HCT116 (cell line): ENCODE results near the gene CDH4. TPM values are rescaled to one million over a fixed set of nuclear protein-coding genes. Genes with fewer than 3 reads are reported as not detected.

Experiments
- ATAC-seq: fragments of 200-7000 bp; cut with Tn5 transposase; 2 replicates; pipeline ENCODE4 v1.9.1; 2020; ENCODE audit warnings: mild to moderate bottlenecking, moderate library complexity
- BruUV-seq: library from RNA; stranded (reverse); fragments of 400-500 nt; replicated peaks from 2 replicates; lab custom pipeline; 2021; lab: Mats Ljungman, UMichigan
- CTCF ChIA-PET: fragments of 300-600 bp; sonication (Branson Sonifier 250); formaldehyde crosslinking; loops from one replicate; lab custom pipeline; 2021; ENCODE audit warnings: antibody characterized with exemption; lab: Charles Lee
- POLR2A ChIA-PET: fragments of 300-600, 350-600 bp; sonication (Branson Sonifier 250); formaldehyde crosslinking; loops from one replicate; lab custom pipeline; 2021; ENCODE audit warnings: antibody characterized with exemption; lab: Charles Lee
- RAD21 ChIA-PET, 2 experiments: fragments of 300-600 bp; sonication (Branson Sonifier 250); formaldehyde crosslinking; loops; one replicate each; lab custom pipeline; 2023; ENCODE audit warnings: low total read pairs in 2 of 2; ENCODE audit not compliant: uncharacterized antibody in 2 of 2, unreplicated experiment in 2 of 2, low non-redundant PET in 1 of 2; lab: Charles Lee
- DNase-seq: peaks from one replicate; pipeline ENCODE4 v3.0.0-alpha.2; 2010; ENCODE audit warnings: low read depth, low spot score
- H2AFZ ChIP-seq: fragments of 200-600 bp; shearing (Covaris generic), sonication (generic); 2 replicates; pipeline ENCODE4 v1.6.1; 2017; ENCODE audit warnings: low read depth, mixed run types, mixed read lengths, antibody characterized with exemption, low read length; ENCODE audit not compliant: poor library complexity, severe bottlenecking
- H3K27ac ChIP-seq: 2 replicates; pipeline ENCODE4 v1.5.1; 2012; ENCODE audit warnings: low read depth, low read length
- H3K27me3 ChIP-seq: fragments of 200-600 bp; sonication (generic); 2 replicates; pipeline ENCODE4 v1.6.1; 2016; ENCODE audit warnings: mixed run types, low read length, mixed read lengths; ENCODE audit not compliant: insufficient read depth
- H3K36me3 ChIP-seq, 2 experiments: fragments of 200-500 bp in 1 of 2; fragments of 200-600 bp in 1 of 2; sonication (Bioruptor generic) in 1 of 2; sonication (generic) in 1 of 2; 2 replicates each; pipeline versions ENCODE4 v1.5.1 to v1.6.1; 2014 to 2016; ENCODE audit warnings: low read length in 2 of 2, inconsistent platforms in 1 of 2, mixed read lengths in 1 of 2, mixed run types in 1 of 2; ENCODE audit not compliant: insufficient read depth in 2 of 2, control insufficient read depth in 1 of 2
- H3K4me1 ChIP-seq, 2 experiments: fragments of 200-600 bp in 1 of 2; sonication (generic) in 1 of 2; 2 replicates each; pipeline versions ENCODE4 v1.5.1 to v1.6.1; 2012 to 2017; ENCODE audit warnings: low read length in 2 of 2, inconsistent platforms in 1 of 2, mild to moderate bottlenecking in 1 of 2, mixed read lengths in 1 of 2, mixed run types in 1 of 2, moderate library complexity in 1 of 2; ENCODE audit not compliant: insufficient read depth in 2 of 2, control insufficient read depth in 1 of 2
- H3K4me2 ChIP-seq: fragments of 200-600 bp; sonication (generic); 2 replicates; pipeline ENCODE4 v1.6.1; 2017; ENCODE audit warnings: mixed run types, low read length, mixed read lengths
- H3K4me3 ChIP-seq, 2 experiments: fragments of 200-600 bp in 1 of 2; sonication (generic) in 1 of 2; replicated peaks in 1 of 2; 2 replicates each; pipeline ENCODE4 v1.5.1; 2011 to 2016; ENCODE audit warnings: low read length in 2 of 2, control low read depth in 1 of 2, low read depth in 1 of 2, mild to moderate bottlenecking in 1 of 2, mixed read lengths in 1 of 2, mixed run types in 1 of 2
- H3K79me2 ChIP-seq: fragments of 200-600 bp; sonication (generic); 2 replicates; pipeline ENCODE4 v1.6.1; 2017; ENCODE audit warnings: mild to moderate bottlenecking, mixed run types, low read length, moderate library complexity, mixed read lengths; ENCODE audit not compliant: insufficient read depth
- H3K9ac ChIP-seq: fragments of 200-600 bp; sonication (generic); 2 replicates; pipeline ENCODE4 v1.6.1; 2016; ENCODE audit warnings: low read length, mixed read lengths
- H3K9me2 ChIP-seq: fragments of 200-600 bp; sonication (generic), shearing (Covaris generic); 2 replicates; pipeline ENCODE4 v1.6.1; 2017; ENCODE audit warnings: mixed run types, mild to moderate bottlenecking, moderate library complexity; ENCODE audit not compliant: insufficient read depth
- H3K9me3 ChIP-seq, 2 experiments: fragments of 200-500 bp in 1 of 2; fragments of 200-600 bp in 1 of 2; sonication (Bioruptor generic) in 1 of 2; sonication (generic) in 1 of 2; 2 replicates each; pipeline ENCODE4 v1.6.1; 2014 to 2017; ENCODE audit warnings: low read length in 2 of 2, mixed read lengths in 2 of 2, inconsistent platforms in 1 of 2, low read depth in 1 of 2, mild to moderate bottlenecking in 1 of 2, mixed run types in 1 of 2, moderate library complexity in 1 of 2; ENCODE audit not compliant: control insufficient read depth in 1 of 2, insufficient read depth in 1 of 2
- H4K20me1 ChIP-seq: fragments of 200-600 bp; sonication (generic), shearing (Covaris generic); 2 replicates; pipeline ENCODE4 v1.6.1; 2017; ENCODE audit warnings: mixed run types, mild to moderate bottlenecking, moderate library complexity; ENCODE audit not compliant: insufficient read depth
- CBX3 ChIP-seq: IDR thresholded peaks from 2 replicates; pipeline ENCODE4 v1.6.1; 2012; ENCODE audit warnings: low read depth
- CEBPB ChIP-seq: IDR thresholded peaks from 2 replicates; pipeline ENCODE4 v1.6.1; 2012; ENCODE audit warnings: low read depth
- EGR1 ChIP-seq: IDR thresholded peaks from 2 replicates; pipeline ENCODE4 v1.6.1; 2012; ENCODE audit warnings: low read depth
- ELF1 ChIP-seq: IDR thresholded peaks from 2 replicates; pipeline ENCODE4 v1.6.1; 2012; ENCODE audit warnings: low read depth, borderline replicate concordance
- EZH2phosphoT487 ChIP-seq: fragments of 200-600 bp; IDR thresholded peaks from 2 replicates; pipeline ENCODE4 v1.6.1; 2018; ENCODE audit warnings: antibody characterized with exemption, borderline replicate concordance
- JUND ChIP-seq: IDR thresholded peaks from 2 replicates; pipeline ENCODE4 v1.6.1; 2012
- POLR2AphosphoS5 ChIP-seq: IDR thresholded peaks from 2 replicates; pipeline ENCODE4 v1.6.1; 2011; ENCODE audit warnings: mild to moderate bottlenecking, low read depth, low read length, moderate library complexity
- RAD21 ChIP-seq: IDR thresholded peaks from 2 replicates; pipeline ENCODE4 v1.6.1; 2012; ENCODE audit warnings: low read depth, mild to moderate bottlenecking
- SIN3A ChIP-seq: IDR thresholded peaks from 2 replicates; pipeline ENCODE4 v1.6.1; 2012; ENCODE audit warnings: low read depth
- SP1 ChIP-seq: IDR thresholded peaks from 2 replicates; pipeline ENCODE4 v1.6.1; 2012; ENCODE audit warnings: low read depth
- SRF ChIP-seq: IDR thresholded peaks from 2 replicates; pipeline ENCODE4 v1.6.1; 2012; ENCODE audit warnings: low read depth
- TCF7L2 ChIP-seq: IDR thresholded peaks from 2 replicates; pipeline ENCODE4 v1.7.0; 2011; ENCODE audit warnings: borderline replicate concordance, inconsistent platforms; ENCODE audit not compliant: insufficient read depth, insufficient read length; ENCODE audit errors: extremely low read depth
- YY1 ChIP-seq: IDR thresholded peaks from 2 replicates; pipeline ENCODE4 v1.6.1; 2011; ENCODE audit warnings: low read length, low read depth, moderate library complexity, mild to moderate bottlenecking; ENCODE audit not compliant: insufficient replicate concordance; ENCODE audit errors: extremely low read depth
- ZFX ChIP-seq: fragments of 450-650 bp; IDR thresholded peaks from 2 replicates; pipeline ENCODE4 v1.6.1; 2017
- ZNF274 ChIP-seq: fragments of 200-500 bp; sonication (Bioruptor generic); IDR thresholded peaks from 2 replicates; pipeline ENCODE4 v1.6.1; 2014; ENCODE audit warnings: mild to moderate bottlenecking, low read depth, low read length, inconsistent platforms
- intact Hi-C: fragments of 100-400 bp; cut with micrococcal nuclease; formaldehyde crosslinking; loops from 2 replicates; pipeline ENCODE4 v1.10.0; 2022
- total RNA-seq: library from RNA; stranded (reverse); gene quantifications from one replicate; pipeline ENCODE4 v1.2.1, GENCODE V29; 2021; ENCODE audit not compliant: unreplicated experiment
- TF ChIP-seq, protein P1 (sequence below): IDR thresholded peaks from 2 replicates; pipeline ENCODE4 v1.6.1; 2012; ENCODE audit warnings: low read depth
- TF ChIP-seq, protein P2 (sequence below), 3 experiments: fragments of 200-600 bp in 1 of 3; sonication (generic) in 1 of 3; IDR thresholded peaks in 2 of 3; conservative IDR thresholded peaks in 1 of 3; 2 replicates each; pipeline ENCODE4 v1.5.1; 2012 to 2017; ENCODE audit warnings: low read depth in 2 of 3, low read length in 2 of 3, antibody characterized with exemption in 1 of 3, borderline replicate concordance in 1 of 3, control low read depth in 1 of 3, mild to moderate bottlenecking in 1 of 3, mixed read lengths in 1 of 3, mixed run types in 1 of 3, moderate library complexity in 1 of 3; ENCODE audit not compliant: insufficient read depth in 1 of 3
- TF ChIP-seq, protein P3 (sequence below): IDR thresholded peaks from 2 replicates; pipeline ENCODE4 v1.6.1; 2011; ENCODE audit warnings: mild to moderate bottlenecking, low read length, moderate library complexity; ENCODE audit not compliant: insufficient replicate concordance; ENCODE audit errors: extremely low read depth

Gene CDH4
- total RNA-seq, 1 experiment from 2014 or later: not detected

DNA sequence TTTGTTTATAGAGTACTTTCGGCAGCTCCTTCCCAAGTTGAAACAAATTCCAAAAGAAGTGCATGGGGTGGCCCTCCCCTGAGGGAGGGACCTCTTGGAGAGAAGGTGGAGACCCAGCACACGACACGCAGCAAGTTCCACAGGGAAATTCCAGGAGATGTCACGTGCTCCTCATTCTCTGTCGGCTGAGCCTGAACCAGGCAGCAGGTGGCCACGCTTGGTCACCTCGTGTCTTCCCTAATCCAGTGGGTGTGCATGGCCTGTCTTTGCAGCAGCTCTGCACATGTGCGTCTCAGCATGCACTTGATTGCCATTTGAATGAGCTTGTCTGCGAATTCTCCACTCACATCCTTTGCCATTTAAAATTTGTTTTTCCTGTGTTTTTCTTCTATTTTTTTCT, 357.4 kb downstream of the CDH4 start:
- Histone ChIP-seq H3K9me3 (no peaks in the 10 kb centered on the region), H4K20me1 (no peaks in the 10 kb centered on the region), H3K36me3 (no peaks in the 10 kb centered on the region), H2AFZ (no peak overlapping the region), H3K4me2 (no peak overlapping the region), H3K27me3 (peaks cover 23% of the 10 kb centered on the region), H3K4me3 (no peak overlapping the region), H3K9me2 (no peaks in the 10 kb centered on the region), H3K27ac (no peak overlapping the region), H3K79me2 (no peaks in the 10 kb centered on the region), H3K4me1 (no peaks in the 10 kb centered on the region), H3K9ac (no peak overlapping the region)
- BruUV-seq: no TSS peak
- TF ChIP-seq CEBPB: no peak
- TF ChIP-seq, protein P1, sequence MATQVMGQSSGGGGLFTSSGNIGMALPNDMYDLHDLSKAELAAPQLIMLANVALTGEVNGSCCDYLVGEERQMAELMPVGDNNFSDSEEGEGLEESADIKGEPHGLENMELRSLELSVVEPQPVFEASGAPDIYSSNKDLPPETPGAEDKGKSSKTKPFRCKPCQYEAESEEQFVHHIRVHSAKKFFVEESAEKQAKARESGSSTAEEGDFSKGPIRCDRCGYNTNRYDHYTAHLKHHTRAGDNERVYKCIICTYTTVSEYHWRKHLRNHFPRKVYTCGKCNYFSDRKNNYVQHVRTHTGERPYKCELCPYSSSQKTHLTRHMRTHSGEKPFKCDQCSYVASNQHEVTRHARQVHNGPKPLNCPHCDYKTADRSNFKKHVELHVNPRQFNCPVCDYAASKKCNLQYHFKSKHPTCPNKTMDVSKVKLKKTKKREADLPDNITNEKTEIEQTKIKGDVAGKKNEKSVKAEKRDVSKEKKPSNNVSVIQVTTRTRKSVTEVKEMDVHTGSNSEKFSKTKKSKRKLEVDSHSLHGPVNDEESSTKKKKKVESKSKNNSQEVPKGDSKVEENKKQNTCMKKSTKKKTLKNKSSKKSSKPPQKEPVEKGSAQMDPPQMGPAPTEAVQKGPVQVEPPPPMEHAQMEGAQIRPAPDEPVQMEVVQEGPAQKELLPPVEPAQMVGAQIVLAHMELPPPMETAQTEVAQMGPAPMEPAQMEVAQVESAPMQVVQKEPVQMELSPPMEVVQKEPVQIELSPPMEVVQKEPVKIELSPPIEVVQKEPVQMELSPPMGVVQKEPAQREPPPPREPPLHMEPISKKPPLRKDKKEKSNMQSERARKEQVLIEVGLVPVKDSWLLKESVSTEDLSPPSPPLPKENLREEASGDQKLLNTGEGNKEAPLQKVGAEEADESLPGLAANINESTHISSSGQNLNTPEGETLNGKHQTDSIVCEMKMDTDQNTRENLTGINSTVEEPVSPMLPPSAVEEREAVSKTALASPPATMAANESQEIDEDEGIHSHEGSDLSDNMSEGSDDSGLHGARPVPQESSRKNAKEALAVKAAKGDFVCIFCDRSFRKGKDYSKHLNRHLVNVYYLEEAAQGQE: no peak
- no peak for TF ChIP-seq SRF
- TF ChIP-seq ZNF274: no peak
- no peak for TF ChIP-seq ZFX
- no peak for TF ChIP-seq ELF1
- no peak for TF ChIP-seq EGR1
- TF ChIP-seq TCF7L2: no peak
- no peak for TF ChIP-seq EZH2phosphoT487
- TF ChIP-seq SP1: no peak
- TF ChIP-seq, protein P2, sequence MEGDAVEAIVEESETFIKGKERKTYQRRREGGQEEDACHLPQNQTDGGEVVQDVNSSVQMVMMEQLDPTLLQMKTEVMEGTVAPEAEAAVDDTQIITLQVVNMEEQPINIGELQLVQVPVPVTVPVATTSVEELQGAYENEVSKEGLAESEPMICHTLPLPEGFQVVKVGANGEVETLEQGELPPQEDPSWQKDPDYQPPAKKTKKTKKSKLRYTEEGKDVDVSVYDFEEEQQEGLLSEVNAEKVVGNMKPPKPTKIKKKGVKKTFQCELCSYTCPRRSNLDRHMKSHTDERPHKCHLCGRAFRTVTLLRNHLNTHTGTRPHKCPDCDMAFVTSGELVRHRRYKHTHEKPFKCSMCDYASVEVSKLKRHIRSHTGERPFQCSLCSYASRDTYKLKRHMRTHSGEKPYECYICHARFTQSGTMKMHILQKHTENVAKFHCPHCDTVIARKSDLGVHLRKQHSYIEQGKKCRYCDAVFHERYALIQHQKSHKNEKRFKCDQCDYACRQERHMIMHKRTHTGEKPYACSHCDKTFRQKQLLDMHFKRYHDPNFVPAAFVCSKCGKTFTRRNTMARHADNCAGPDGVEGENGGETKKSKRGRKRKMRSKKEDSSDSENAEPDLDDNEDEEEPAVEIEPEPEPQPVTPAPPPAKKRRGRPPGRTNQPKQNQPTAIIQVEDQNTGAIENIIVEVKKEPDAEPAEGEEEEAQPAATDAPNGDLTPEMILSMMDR (IDR thresholded peaks at IDR 0.05 in 2 of 3, conservative IDR thresholded peaks at IDR 0.05 in 1 of 3; ENCODE audit: borderline replicate concordance in 1 of 3, insufficient read depth in 1 of 3, low read depth in 2 of 3, low read length in 2 of 3): no peak
- TF ChIP-seq JUND: no peak
- TF ChIP-seq RAD21: no peak
- TF ChIP-seq CBX3: no peak
- no peak for TF ChIP-seq YY1
- TF ChIP-seq, protein P3, sequence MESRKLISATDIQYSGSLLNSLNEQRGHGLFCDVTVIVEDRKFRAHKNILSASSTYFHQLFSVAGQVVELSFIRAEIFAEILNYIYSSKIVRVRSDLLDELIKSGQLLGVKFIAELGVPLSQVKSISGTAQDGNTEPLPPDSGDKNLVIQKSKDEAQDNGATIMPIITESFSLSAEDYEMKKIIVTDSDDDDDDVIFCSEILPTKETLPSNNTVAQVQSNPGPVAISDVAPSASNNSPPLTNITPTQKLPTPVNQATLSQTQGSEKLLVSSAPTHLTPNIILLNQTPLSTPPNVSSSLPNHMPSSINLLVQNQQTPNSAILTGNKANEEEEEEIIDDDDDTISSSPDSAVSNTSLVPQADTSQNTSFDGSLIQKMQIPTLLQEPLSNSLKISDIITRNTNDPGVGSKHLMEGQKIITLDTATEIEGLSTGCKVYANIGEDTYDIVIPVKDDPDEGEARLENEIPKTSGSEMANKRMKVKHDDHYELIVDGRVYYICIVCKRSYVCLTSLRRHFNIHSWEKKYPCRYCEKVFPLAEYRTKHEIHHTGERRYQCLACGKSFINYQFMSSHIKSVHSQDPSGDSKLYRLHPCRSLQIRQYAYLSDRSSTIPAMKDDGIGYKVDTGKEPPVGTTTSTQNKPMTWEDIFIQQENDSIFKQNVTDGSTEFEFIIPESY: no peak
- no peak for TF ChIP-seq SIN3A
- no peak for TF ChIP-seq POLR2AphosphoS5
- POLR2A ChIA-PET: no interaction called here
- ATAC-seq (no peak), DNase-seq (no peak)
- RAD21 ChIA-PET: no interaction called here
- intact Hi-C loops: no loop called here
- CTCF ChIA-PET: no interaction called here
